Naive B cell (primary cell): ENCODE measurements around the gene DNMT3L. TPM values are rescaled to one million over a fixed set of nuclear protein-coding genes. Genes with fewer than 3 reads are reported as not detected.
A peak's percentile ranks its signal among the peaks of the same experiment; 100 is the strongest.

Source experiments
- ATAC-seq, 2 donors: fragments of 150-1000 bp; cut with Tn5 transposase; 2 replicates each; pipeline ENCODE4 v1.10.0; 2021; ENCODE audit warnings: low read depth in 2 of 2, mild to moderate bottlenecking in 2 of 2, moderate library complexity in 2 of 2
- DNase-seq: peaks from one replicate; pipeline ENCODE4 v3.0.0; 2022
- H3K27ac Mint-ChIP-seq, 6 donors: one replicate each; pipeline ENCODE4 v1.8.0; 2020 to 2022; ENCODE audit warnings: mild to moderate bottlenecking in 6 of 6, mixed read lengths in 6 of 6, moderate library complexity in 5 of 6, inconsistent platforms in 2 of 6
- H3K27me3 Mint-ChIP-seq, 3 donors: one replicate each; pipeline ENCODE4 v1.8.0; 2021 to 2022; ENCODE audit warnings: mixed read lengths in 3 of 3, mild to moderate bottlenecking in 1 of 3
- H3K36me3 Mint-ChIP-seq, 2 donors: one replicate each; pipeline ENCODE4 v1.8.0; 2020 to 2022; ENCODE audit warnings: mixed read lengths in 2 of 2, inconsistent platforms in 1 of 2, mild to moderate bottlenecking in 1 of 2
- H3K4me1 Mint-ChIP-seq, 3 donors: one replicate each; pipeline ENCODE4 v1.8.0; 2020 to 2022; ENCODE audit warnings: mixed read lengths in 3 of 3, inconsistent platforms in 1 of 3, mild to moderate bottlenecking in 1 of 3, moderate library complexity in 1 of 3
- H3K4me3 Mint-ChIP-seq, 8 donors: one replicate each; pipeline ENCODE4 v1.8.0; 2020 to 2022; ENCODE audit warnings: mild to moderate bottlenecking in 8 of 8, mixed read lengths in 8 of 8, moderate library complexity in 8 of 8, inconsistent platforms in 2 of 8
- H3K9me3 Mint-ChIP-seq, 7 donors: one replicate each; pipeline ENCODE4 v1.8.0; 2020 to 2022; ENCODE audit warnings: mixed read lengths in 7 of 7, mild to moderate bottlenecking in 5 of 7, inconsistent platforms in 2 of 7, moderate library complexity in 1 of 7
- polyA plus RNA-seq, 6 donors: library from polyadenylated mRNA; unstranded; fragments of 300-500 nt; fragmentation: Illumina TruSeq; gene quantifications; one replicate each; pipeline ENCODE4 v1.2.3, GENCODE V29; 2021; ENCODE audit warnings: low read depth in 6 of 6

The DNMT3L gene
- polyA plus RNA-seq, 6 donors from 2014 or later = not detected

DNA sequence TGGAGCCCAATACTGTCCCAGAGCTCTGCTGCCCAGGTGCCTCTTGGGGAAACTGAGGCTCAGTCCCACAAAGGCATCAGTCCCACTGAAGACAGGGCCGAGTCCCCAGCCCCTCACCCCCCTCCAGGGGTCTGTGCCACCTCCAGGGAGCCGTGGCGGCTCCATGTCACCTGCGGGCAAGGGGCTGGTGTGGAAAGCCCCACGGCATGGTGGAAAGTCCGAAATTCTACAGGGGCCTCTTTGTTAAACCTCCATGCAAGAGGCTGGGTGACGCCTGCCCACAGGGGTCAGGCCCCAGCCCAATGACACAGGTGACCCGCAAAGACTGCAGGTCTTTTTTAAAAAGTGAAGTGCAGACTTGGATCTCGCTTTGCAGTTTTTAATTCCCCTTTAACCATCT is 20.7 kb upstream of the DNMT3L start:
- H3K27me3 Mint-ChIP-seq = no peaks in the 10 kb centered on the region
- DNase-seq (no peak), ATAC-seq (no peak)
- H3K36me3 Mint-ChIP-seq = no peaks in the 10 kb centered on the region
- no peaks in the 10 kb centered on the region for H3K9me3 Mint-ChIP-seq
- H3K27ac Mint-ChIP-seq = no peak overlapping the region
- no peak overlapping the region for H3K4me3 Mint-ChIP-seq
- peaks cover 10 to 15% (median 11%) of the 10 kb centered on the region in 3 donors for H3K4me1 Mint-ChIP-seq

DNA sequence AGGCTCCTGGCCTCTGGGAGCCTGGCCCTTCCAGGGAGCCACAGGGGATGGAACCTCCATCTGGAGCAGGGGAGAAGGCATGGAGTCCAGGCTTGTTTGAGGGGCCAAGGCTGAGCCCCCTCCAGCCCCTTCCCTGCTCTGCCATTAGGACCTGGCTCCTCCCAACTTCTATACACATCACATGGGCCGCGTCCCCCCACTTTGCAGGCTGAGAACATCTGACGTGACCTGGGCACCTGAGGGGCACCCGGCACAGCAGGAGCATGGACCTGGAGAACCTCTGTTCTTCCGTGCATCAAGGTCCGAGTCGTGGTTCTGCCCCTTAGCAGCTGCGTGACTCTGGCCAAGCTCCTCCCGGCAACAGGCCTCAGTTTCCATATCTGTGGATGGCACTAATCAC is 20.1 kb upstream of the DNMT3L start:
- no peak overlapping the region for H3K4me3 Mint-ChIP-seq
- ATAC-seq (no peak), DNase-seq (no peak)
- peaks cover 10 to 15% (median 11%) of the 10 kb centered on the region in 3 donors for H3K4me1 Mint-ChIP-seq
- no peaks in the 10 kb centered on the region for H3K9me3 Mint-ChIP-seq
- H3K27me3 Mint-ChIP-seq = no peaks in the 10 kb centered on the region
- H3K27ac Mint-ChIP-seq = no peak overlapping the region
- H3K36me3 Mint-ChIP-seq = no peaks in the 10 kb centered on the region

DNA sequence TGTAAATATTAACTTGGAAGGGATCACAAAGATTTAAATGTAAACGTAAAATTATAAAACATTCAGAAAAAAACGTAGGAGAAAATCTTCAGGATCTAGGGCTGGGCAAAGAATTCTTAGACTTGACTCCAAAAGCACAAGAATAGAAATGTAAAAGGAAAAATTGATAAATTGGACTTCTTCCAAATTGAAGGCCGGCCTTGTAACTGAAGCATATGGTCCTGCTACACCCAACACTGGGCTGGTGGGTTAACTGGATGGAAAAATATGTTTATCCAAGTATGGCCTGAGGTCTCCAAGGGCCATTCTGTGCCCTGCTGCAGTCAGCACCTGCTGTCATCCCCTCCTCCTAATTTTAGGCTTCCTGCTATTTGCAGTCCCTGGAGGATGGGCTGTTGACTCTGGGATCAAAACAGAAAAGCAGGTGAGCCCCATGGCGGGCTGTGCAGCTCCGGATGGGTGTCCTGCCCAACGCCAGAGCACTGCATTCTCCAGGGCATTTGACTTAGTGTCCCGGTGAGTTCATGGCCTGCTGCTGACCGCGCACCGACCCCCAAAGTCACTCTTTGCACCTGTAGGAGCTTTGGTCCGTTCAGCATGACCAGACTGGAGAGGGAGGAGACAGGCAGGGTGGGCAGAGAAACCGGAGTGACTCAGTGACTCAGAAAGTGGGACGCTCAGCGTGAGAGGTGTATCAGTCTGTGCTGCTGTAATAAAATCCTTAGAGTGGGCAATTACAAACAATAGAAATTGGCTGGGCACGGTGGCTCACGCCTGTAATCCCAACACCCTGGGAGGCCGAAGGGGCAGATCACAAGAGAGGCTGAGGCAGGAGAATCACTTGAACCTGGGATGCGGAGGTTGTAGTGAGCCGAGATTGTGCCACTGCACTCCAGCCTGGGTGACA is 17.9 kb upstream of the DNMT3L start:
- Mint-ChIP-seq H3K4me3 (no peak overlapping the region), H3K4me1 (peaks cover 10 to 15% (median 11%) of the 10 kb centered on the region in 3 donors), H3K9me3 (no peaks in the 10 kb centered on the region), H3K36me3 (no peaks in the 10 kb centered on the region), H3K27ac (peak overlapping the region in 1 of 6 donors; percentile 79), H3K27me3 (no peaks in the 10 kb centered on the region)
- DNase-seq (no peak), ATAC-seq (no peak)

DNA sequence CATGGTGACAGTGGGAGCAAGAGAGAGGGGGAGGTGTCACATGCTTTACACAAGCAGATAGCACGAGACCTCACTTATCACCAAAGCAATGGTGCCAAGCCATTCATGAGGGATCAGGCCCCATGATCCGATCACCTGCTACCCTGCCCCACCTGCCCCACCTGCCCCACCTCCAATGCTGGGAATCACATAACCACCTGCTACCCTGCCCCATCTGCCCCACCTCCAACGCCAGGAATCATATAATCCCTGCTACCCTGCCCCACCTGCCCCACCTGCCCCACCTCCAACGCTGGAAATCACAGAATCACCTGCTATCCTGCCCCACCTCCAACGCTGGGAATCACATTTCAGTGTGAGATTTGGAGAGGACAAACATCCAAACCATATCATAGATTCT is 13.3 kb upstream of the DNMT3L start:
- peaks cover 0 to 5% (median 3%) of the 10 kb centered on the region in 3 donors for H3K4me1 Mint-ChIP-seq

DNA sequence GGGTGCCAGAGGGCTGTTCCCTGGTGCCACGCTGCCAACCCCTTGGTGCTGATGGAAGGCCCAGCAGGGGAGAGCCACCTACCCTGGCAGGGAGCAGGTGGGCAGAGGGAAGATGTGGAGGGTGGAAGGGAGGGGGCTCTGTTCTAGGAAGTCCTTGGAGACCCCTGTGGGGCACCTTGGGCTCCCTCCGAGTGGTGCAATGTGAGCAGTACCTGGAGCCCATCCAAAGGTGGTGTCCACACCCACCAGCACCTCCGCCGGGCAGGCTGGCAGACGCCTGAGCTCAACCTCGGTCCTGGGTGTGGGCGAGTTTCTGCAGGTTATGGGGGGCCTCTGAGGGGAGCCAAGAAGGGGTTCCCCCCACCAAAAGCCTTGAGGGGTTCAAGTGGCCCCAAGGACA is 11.3 kb upstream of the DNMT3L start:
- DNase-seq (no peak), ATAC-seq (no peak)
- Mint-ChIP-seq H3K4me3 (no peak overlapping the region), H3K9me3 (no peaks in the 10 kb centered on the region), H3K27ac (peak overlapping the region in 1 of 6 donors; percentile 36), H3K4me1 (peaks cover 0 to 2% (median 2%) of the 10 kb centered on the region in 3 donors), H3K36me3 (no peaks in the 10 kb centered on the region), H3K27me3 (no peaks in the 10 kb centered on the region)

More for the DNA sequence above, 13.3 kb upstream of the DNMT3L start:
- Mint-ChIP-seq H3K36me3 (no peaks in the 10 kb centered on the region), H3K27ac (peak overlapping the region in 1 of 6 donors; percentile 9), H3K27me3 (no peaks in the 10 kb centered on the region), H3K9me3 (no peaks in the 10 kb centered on the region), H3K4me3 (no peak overlapping the region)
- DNase-seq = no peak
- ATAC-seq = no peak

DNA sequence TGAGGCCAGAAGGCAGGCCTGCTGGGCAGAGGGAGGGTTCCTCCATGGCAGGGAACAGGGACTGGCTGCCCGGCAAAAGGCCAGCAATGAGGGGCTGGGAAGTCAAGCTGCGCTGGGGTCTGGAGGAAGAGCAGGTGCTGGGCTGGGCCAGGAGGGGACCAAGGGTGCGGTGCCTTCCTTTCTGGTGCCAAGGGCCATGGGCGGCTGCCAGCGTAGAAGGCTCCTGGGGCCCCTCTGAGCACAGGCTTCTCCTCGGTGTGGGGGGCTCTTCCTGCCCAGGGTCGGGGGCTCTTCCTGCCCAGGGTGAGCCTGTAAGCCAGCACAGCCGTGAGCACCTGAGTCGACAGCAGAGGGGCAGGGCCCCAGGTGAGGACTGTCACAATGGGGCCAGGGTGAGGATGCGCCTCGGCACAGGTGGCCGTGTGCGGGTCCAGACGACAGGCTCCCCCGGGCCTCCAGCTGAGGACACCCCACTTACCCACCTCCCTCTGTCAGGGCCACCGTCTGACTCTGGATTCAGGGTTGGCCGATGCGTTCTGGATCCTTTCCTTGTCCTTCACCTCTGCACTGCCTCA is 10.7 kb upstream of the DNMT3L start:
- ATAC-seq (no peak), DNase-seq (no peak)
- H3K4me1 Mint-ChIP-seq = peaks cover 1 to 9% (median 8%) of the 10 kb centered on the region in 3 donors
- H3K36me3 Mint-ChIP-seq = no peaks in the 10 kb centered on the region
- H3K4me3 Mint-ChIP-seq = no peak overlapping the region
- no peak overlapping the region for H3K27ac Mint-ChIP-seq
- no peaks in the 10 kb centered on the region for H3K27me3 Mint-ChIP-seq
- H3K9me3 Mint-ChIP-seq = no peaks in the 10 kb centered on the region

DNA sequence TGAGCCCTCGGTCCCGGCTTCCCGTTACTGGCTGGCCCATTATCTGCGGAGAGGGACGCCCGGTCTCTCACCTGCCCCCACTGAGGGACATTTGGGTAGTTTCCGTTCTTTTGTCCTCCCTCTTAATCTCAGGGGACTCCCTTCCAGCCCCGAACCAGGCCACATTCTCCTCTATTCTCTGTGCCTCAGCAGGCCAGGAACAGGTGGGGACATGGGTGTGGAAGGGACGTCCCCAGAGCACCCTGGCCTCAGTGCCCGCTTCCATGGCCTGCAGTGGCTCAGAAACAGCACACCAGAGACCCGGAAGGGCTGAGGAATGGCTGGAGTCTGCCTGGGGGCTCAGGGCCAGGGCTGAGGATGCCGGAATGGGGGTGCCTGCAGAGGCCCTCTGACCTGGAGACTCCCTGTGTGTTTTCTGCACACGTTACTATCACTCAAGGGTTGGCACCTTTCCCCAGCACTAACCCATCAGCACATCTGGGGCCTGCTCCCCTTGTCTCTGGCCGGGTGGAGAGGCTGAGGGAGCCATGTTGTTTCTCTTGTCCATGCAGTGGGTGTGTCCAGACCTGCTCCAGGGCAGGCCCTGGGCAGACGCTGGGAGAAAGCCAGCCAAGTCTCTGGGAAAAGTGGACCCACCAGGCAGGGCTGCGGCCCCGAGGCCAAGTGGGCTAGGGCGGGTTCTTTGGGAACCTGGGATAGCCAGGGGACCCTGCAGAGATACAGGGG is 10.0 kb upstream of the DNMT3L start:
- no peaks in the 10 kb centered on the region for H3K36me3 Mint-ChIP-seq
- no peak for DNase-seq
- H3K4me3 Mint-ChIP-seq = no peak overlapping the region
- H3K9me3 Mint-ChIP-seq = no peaks in the 10 kb centered on the region
- no peak for ATAC-seq
- H3K4me1 Mint-ChIP-seq = peaks cover 5 to 10% (median 9%) of the 10 kb centered on the region in 3 donors
- H3K27me3 Mint-ChIP-seq = no peaks in the 10 kb centered on the region
- peak overlapping the region in 2 of 6 donors; percentile 42 to 54 for H3K27ac Mint-ChIP-seq

DNA sequence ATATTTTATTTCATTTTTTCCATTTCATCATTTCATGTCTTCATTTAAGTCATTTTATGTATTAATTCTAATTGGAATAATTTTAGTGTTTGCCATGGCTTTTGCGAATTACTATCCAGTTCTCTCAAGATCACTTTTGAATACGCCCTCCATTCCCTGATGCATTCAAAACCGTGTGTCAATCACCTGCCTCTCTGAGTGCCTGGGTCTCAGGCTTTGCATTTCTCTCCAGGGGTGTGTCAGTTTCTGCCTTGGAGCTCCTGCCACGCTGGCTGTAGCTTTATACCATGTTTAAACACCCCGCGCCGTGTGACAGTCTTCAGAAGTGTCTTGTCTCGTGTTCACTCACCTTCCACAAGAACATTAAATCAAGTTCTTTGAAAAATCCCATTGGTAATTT is 7.4 kb upstream of the DNMT3L start:
- DNase-seq (no peak), ATAC-seq (no peak)
- H3K27ac Mint-ChIP-seq = no peak overlapping the region
- no peak overlapping the region for H3K4me3 Mint-ChIP-seq
- no peaks in the 10 kb centered on the region for H3K36me3 Mint-ChIP-seq
- H3K4me1 Mint-ChIP-seq = peaks cover 5 to 10% (median 9%) of the 10 kb centered on the region in 3 donors
- no peaks in the 10 kb centered on the region for H3K27me3 Mint-ChIP-seq
- no peaks in the 10 kb centered on the region for H3K9me3 Mint-ChIP-seq

DNA sequence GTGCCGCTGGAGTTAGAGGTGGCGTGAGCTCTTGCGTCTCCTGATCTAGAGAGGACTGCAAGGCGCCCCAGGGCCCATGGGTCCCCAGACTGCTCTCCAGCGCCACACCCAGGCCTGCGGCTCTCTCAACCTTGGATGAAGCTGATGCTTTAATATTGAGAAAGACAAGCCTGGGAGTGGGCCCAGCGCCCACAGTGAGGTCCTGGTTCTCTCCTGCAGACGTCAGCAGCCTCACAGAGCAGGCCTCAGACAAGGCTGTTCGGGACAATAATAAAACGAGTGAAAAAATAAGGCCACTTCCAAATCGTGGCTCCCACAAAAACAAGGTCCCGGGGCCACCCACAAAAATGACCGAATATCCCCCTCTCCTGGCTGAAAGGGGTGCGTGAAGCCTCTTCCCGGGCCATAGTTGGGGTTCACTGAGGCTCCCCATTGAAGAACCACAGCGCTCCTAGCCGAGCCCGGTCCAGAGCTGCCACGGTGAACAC is 6.0 kb upstream of the DNMT3L start:
- Mint-ChIP-seq H3K4me1 (peaks cover 5 to 10% (median 9%) of the 10 kb centered on the region in 3 donors), H3K9me3 (no peaks in the 10 kb centered on the region), H3K36me3 (no peaks in the 10 kb centered on the region), H3K4me3 (no peak overlapping the region), H3K27me3 (no peaks in the 10 kb centered on the region), H3K27ac (peak overlapping the region in 4 of 6 donors; percentile 28 to 83 (median 73))
- DNase-seq (peak; percentile 26), ATAC-seq (peak; percentile 68 to 77)

DNA sequence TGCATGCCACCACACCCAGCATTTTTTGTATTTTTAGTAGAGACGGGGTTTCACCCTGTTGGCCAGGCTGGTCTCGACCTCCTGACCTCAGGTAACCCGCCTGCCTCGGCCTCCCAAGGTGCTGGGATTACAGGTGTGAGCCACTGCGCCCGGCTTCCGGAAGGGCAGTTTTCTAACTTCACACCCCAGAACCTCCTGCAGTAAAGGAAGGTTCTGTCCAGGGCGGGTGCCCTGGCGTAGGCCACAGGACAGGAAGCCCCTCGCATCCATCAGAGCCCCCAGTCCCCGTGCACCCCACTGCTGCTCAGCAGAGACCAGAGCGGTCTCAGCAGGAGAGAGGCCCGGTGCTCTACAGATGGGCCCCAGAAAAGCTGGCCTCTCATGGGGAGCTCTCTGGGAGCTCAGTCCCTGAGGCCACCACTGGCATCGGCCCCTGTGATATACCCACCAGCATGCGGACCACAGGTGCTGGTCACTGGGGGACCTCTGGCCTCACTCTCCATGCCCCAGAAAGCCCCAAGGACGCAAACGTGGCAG is 4.1 kb upstream of the DNMT3L start:
- H3K9me3 Mint-ChIP-seq = no peaks in the 10 kb centered on the region
- H3K27me3 Mint-ChIP-seq = no peaks in the 10 kb centered on the region
- H3K4me3 Mint-ChIP-seq = no peak overlapping the region
- no peaks in the 10 kb centered on the region for H3K36me3 Mint-ChIP-seq
- ATAC-seq (no peak), DNase-seq (no peak)
- peaks cover 5 to 10% (median 9%) of the 10 kb centered on the region in 3 donors for H3K4me1 Mint-ChIP-seq
- H3K27ac Mint-ChIP-seq = peak overlapping the region in 1 of 6 donors; percentile 27

DNA sequence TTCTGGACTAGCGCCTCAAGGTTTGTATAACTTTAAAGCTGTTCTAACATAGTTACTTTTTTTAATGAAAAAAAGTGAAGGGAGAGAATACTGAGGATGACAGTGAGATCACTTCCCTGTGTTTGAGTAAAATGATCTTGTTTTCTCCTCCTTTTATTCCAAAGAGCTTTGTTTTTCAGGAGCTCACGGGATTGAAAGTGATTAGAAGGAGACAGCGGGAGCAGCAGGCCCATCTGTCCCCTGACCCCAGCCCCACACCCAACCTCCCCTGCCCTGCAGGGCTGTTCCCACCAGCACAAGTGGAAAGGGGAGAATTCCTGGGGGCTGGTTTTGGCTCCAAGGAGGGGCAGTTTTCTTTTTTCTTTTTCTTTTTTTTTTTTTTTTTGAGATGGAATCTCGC is 2.1 kb upstream of the DNMT3L start:
- H3K4me1 Mint-ChIP-seq = peaks cover 5 to 10% (median 9%) of the 10 kb centered on the region in 3 donors
- H3K4me3 Mint-ChIP-seq = no peak overlapping the region
- no peaks in the 10 kb centered on the region for H3K27me3 Mint-ChIP-seq
- no peaks in the 10 kb centered on the region for H3K9me3 Mint-ChIP-seq
- DNase-seq = no peak
- no peak for ATAC-seq
- no peaks in the 10 kb centered on the region for H3K36me3 Mint-ChIP-seq
- H3K27ac Mint-ChIP-seq = peak overlapping the region in 1 of 6 donors; percentile 21

DNA sequence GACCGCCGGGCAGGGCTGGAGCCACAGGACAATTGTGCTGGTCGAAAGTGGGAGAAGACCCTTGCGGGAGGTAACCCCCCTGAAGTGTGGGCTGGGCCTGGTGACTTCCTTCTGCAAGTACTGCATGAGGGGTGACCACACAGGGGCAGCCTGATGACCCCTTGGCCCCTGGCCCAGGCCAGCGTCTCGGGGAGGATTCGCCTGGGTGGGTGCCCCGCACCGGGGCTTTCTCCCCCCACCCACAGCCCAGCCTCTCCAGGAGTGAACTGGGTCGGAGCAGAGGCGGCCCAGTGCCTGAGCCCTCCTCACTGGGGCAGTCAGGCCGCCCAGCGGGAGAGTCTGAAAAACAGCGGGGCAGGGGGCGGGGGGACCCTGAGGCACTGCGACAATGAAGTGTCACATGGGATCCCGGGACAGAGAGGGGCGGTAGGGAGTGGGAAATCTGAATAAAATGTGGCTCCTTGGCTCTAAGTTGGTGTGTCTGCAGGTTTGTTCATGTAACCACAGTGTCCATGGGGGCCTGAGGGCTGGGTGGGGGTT is 1.6 kb upstream of the DNMT3L start:
- ATAC-seq = no peak
- H3K27me3 Mint-ChIP-seq = no peaks in the 10 kb centered on the region
- no peaks in the 10 kb centered on the region for H3K9me3 Mint-ChIP-seq
- H3K4me3 Mint-ChIP-seq = no peak overlapping the region
- H3K4me1 Mint-ChIP-seq = peaks cover 5 to 9% (median 8%) of the 10 kb centered on the region in 3 donors
- peak overlapping the region in 2 of 6 donors; percentile 21 to 63 for H3K27ac Mint-ChIP-seq
- DNase-seq = no peak
- H3K36me3 Mint-ChIP-seq = no peaks in the 10 kb centered on the region
